ENCODE data around the gene TMEM221. TPM values are rescaled to one million over a fixed set of nuclear protein-coding genes. Genes with fewer than 3 reads are reported as not detected.

Gene TMEM221
- total RNA-seq, 1 donor from 2014 or later: not detected

- H3K4me3 Mint-ChIP-seq: no peak overlapping the region
- CTCF ChIA-PET: interaction anchor here (1.2 kb wide), 1 partner anchor 82 kb away, joined by 4 read pairs; no protein-coding TSS in a partner anchor
Measured at GRCh38 chr19:17491287-17491686, 42.8 kb upstream of the TMEM221 start.

GRCh38 chr19:17490411-17490810 is 41.9 kb upstream of the TMEM221 start:
- Mint-ChIP-seq H3K4me3 (no peak overlapping the region), H3K36me3 (ENCODE audit: low read depth) (no peaks in the 10 kb centered on the region), H3K27ac (no peak overlapping the region), H3K4me1 (peaks cover 13% of the 10 kb centered on the region), H3K9me3 (no peaks in the 10 kb centered on the region), H3K27me3 (no peaks in the 10 kb centered on the region)
- POLR2A ChIA-PET: interaction anchor here (0.9 kb wide), 1 partner anchor 21 kb away, joined by 3 read pairs; the partner anchor contains the start of gene PGLS
- no peak for DNase-seq
- ATAC-seq (ENCODE audit: low read depth): no peak
- intact Hi-C loops (cut with micrococcal nuclease): no loop called here
- CTCF ChIA-PET: no interaction called here
- TF ChIP-seq CTCF (IDR thresholded peaks at IDR 0.05): no peak

More at GRCh38 chr19:17491287-17491686, 42.8 kb upstream of the TMEM221 start:
- Mint-ChIP-seq H3K36me3 (ENCODE audit: low read depth) (no peaks in the 10 kb centered on the region), H3K27ac (no peak overlapping the region), H3K4me1 (peaks cover 20% of the 10 kb centered on the region), H3K27me3 (no peaks in the 10 kb centered on the region), H3K9me3 (no peaks in the 10 kb centered on the region)
- no peak for TF ChIP-seq CTCF (IDR thresholded peaks at IDR 0.05)
- POLR2A ChIA-PET: no interaction called here
- DNase-seq: no peak
- ATAC-seq (ENCODE audit: low read depth): no peak
- intact Hi-C loops (cut with micrococcal nuclease): no loop called here

- DNase-seq: no peak
- Mint-ChIP-seq H3K27me3 (no peaks in the 10 kb centered on the region), H3K27ac (no peak overlapping the region), H3K4me3 (peak overlapping the region; percentile 7), H3K9me3 (no peaks in the 10 kb centered on the region), H3K4me1 (peaks cover 13% of the 10 kb centered on the region), H3K36me3 (ENCODE audit: low read depth) (no peaks in the 10 kb centered on the region)
- no peak for ATAC-seq (ENCODE audit: low read depth)
- ChIA-PET CTCF (no interaction called here), POLR2A (interaction anchor here (0.6 kb wide), 1 partner anchor 197 kb away, joined by 4 read pairs; no protein-coding TSS in a partner anchor)
- TF ChIP-seq CTCF (IDR thresholded peaks at IDR 0.05): no peak
- intact Hi-C loops (cut with micrococcal nuclease): no loop called here
Measured at GRCh38 chr19:17489392-17490030, 41.0 kb upstream of the TMEM221 start.

GRCh38 chr19:17488593-17489391 is 40.3 kb upstream of the TMEM221 start:
- Mint-ChIP-seq H3K9me3 (no peaks in the 10 kb centered on the region), H3K4me1 (peaks cover 13% of the 10 kb centered on the region), H3K36me3 (ENCODE audit: low read depth) (no peaks in the 10 kb centered on the region), H3K27me3 (no peaks in the 10 kb centered on the region), H3K4me3 (peak overlapping the region; percentile 48), H3K27ac (no peak overlapping the region)
- DNase-seq (peak; percentile 44), ATAC-seq (ENCODE audit: low read depth) (peak; percentile 100)
- ChIA-PET POLR2A (interaction anchor here (0.6 kb wide), 1 partner anchor 196 kb away, joined by 4 read pairs; no protein-coding TSS in a partner anchor), CTCF (interaction anchor here (2.0 kb wide), 1 partner anchor 8 kb away, joined by 5 read pairs; no protein-coding TSS in a partner anchor)
- intact Hi-C loops (cut with micrococcal nuclease): no loop called here
- no peak for TF ChIP-seq CTCF (IDR thresholded peaks at IDR 0.05)

All from activated B cell treated with CpG ODN at 0.5 μM for 24 hours (primary cell).